Suprapubic skin (tissue), 4 donors: ENCODE measurements around the gene DNAJC6. TPM values are rescaled to one million over a fixed set of nuclear protein-coding genes. Genes with fewer than 3 reads are reported as not detected.

Experiments
- DNase-seq, 2 donors: peaks; one replicate each; pipeline ENCODE4 v3.0.0-alpha.2; 2019; ENCODE audit warnings: low spot score in 2 of 2
- H3K27ac ChIP-seq: fragments of 200-600 bp; sonication (generic); one replicate; pipeline ENCODE4 v1.5.1; 2019
- H3K27me3 ChIP-seq: fragments of 200-600 bp; sonication (generic); one replicate; pipeline ENCODE4 v1.5.1; 2019
- H3K36me3 ChIP-seq: fragments of 200-600 bp; sonication (generic); one replicate; pipeline ENCODE4 v1.5.1; 2019
- H3K4me1 ChIP-seq: fragments of 200-600 bp; sonication (generic); one replicate; pipeline ENCODE4 v1.5.1; 2019
- H3K4me3 ChIP-seq: fragments of 200-600 bp; sonication (generic); one replicate; pipeline ENCODE4 v1.5.1; 2019; ENCODE audit warnings: mild to moderate bottlenecking
- H3K9me3 ChIP-seq: fragments of 200-600 bp; sonication (generic); one replicate; pipeline ENCODE4 v1.5.1; 2019
- CTCF ChIP-seq, 2 donors: fragments of 200-600 bp in 1 of 2; fragments of 450-650 bp in 1 of 2; sonication (generic) in 1 of 2; IDR thresholded peaks; one replicate each; pipeline ENCODE4 v1.5.1; 2016 to 2019; ENCODE audit warnings: antibody characterized with exemption in 2 of 2, mild to moderate bottlenecking in 1 of 2, moderate library complexity in 1 of 2
- EP300 ChIP-seq: sonication (generic); formaldehyde crosslinking; IDR thresholded peaks from one replicate; pipeline ENCODE4 v1.6.1; 2017; ENCODE audit warnings: antibody characterized with exemption
- POLR2A ChIP-seq, 2 donors: fragments of 450-650 bp; IDR thresholded peaks; one replicate each; pipeline ENCODE4 v1.6.1; 2017; ENCODE audit warnings: antibody characterized with exemption in 2 of 2, mild to moderate bottlenecking in 2 of 2, moderate library complexity in 2 of 2
- POLR2AphosphoS5 ChIP-seq, 3 donors: sonication (generic); formaldehyde crosslinking; IDR thresholded peaks; one replicate each; pipeline ENCODE4 v1.6.1; 2017; ENCODE audit warnings: antibody characterized with exemption in 3 of 3
- WGBS: methylation state at CpG from one replicate; pipeline ENCODE4 v1.1.5; 2018; 5-methylcytosine and 5-hydroxymethylcytosine counted together
- total RNA-seq, 4 donors: library from RNA; depleted of rRNA; stranded (reverse); fragments of >200 nt; gene quantifications; one replicate each; pipeline ENCODE4 v1.1.0, GENCODE V29; 2016

DNAJC6 gene
- total RNA-seq, 4 donors from 2014 or later, result 1.7 to 3.8 (median 3.5) TPM

GRCh38 chr1:65434255-65434654, 124.9 kb downstream of the DNAJC6 start:
- H3K36me3 ChIP-seq, result peaks cover 19% of the 10 kb centered on the region
- H3K9me3 ChIP-seq, result no peaks in the 10 kb centered on the region
- H3K4me1 ChIP-seq, result peaks cover 22% of the 10 kb centered on the region
- TF ChIP-seq EP300, result no peak
- no peak for TF ChIP-seq POLR2AphosphoS5 (IDR thresholded peaks at IDR 0.05)
- no peak for TF ChIP-seq POLR2A (IDR thresholded peaks at IDR 0.05)
- peak in 1 of 2 donors; percentile 9 for TF ChIP-seq CTCF (IDR thresholded peaks at IDR 0.05)
- H3K27me3 ChIP-seq, result no peaks in the 10 kb centered on the region
- 89% methylated on average over 1 of the region's 1 CpG for WGBS
- no peak for DNase-seq
- no peak overlapping the region for H3K4me3 ChIP-seq
- no peak overlapping the region for H3K27ac ChIP-seq

DNA sequence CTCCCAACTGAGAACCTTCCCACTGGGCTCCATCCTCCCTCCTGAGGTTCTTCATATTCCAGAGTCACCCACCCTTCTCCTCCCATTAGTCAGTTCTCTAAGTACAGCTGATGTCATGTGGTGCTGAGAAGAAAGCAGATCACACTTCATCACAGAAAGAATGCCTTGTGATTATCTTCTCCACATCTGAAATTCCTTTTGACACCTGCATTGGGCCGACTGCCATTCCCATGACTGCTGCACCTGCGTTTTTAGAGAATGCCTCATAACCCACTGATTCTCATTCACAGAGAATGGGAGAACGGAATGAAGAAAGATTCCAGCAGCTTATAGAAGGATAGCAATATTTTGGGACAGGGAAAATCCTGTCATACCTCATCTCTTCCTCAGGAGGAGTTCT, 125.4 kb downstream of the DNAJC6 start:
- H3K4me1 ChIP-seq, result peaks cover 17% of the 10 kb centered on the region
- H3K27ac ChIP-seq, result no peak overlapping the region
- no peaks in the 10 kb centered on the region for H3K9me3 ChIP-seq
- DNase-seq, result no peak
- TF ChIP-seq POLR2AphosphoS5 (IDR thresholded peaks at IDR 0.05) (no peak), CTCF (IDR thresholded peaks at IDR 0.05) (no peak), EP300 (no peak), POLR2A (IDR thresholded peaks at IDR 0.05) (no peak)
- no peaks in the 10 kb centered on the region for H3K27me3 ChIP-seq
- WGBS, result 63% methylated on average over 3 of the region's 3 CpGs
- H3K36me3 ChIP-seq, result peaks cover 19% of the 10 kb centered on the region
- H3K4me3 ChIP-seq, result no peak overlapping the region

DNA sequence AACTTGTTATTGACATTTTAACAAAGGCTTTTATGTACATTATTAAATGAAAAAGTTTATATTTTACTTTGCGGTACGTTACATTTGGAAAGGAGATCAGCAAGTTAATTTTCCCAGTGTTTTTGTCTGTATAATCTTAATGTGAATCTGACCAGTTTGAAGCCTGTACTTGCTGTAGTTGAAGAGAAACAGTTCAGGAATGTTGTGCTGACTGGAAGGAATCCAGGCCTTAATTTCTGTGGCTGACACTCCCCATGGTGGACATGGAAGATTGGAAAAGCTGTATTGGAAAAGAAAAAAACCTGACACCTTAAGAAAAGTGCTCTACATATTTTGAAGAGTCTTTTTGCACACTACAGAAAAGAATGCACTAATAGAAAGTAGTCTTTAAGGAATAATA, 126.6 kb downstream of the DNAJC6 start:
- peaks cover 19% of the 10 kb centered on the region for H3K36me3 ChIP-seq
- no peak for DNase-seq
- no peaks in the 10 kb centered on the region for H3K27me3 ChIP-seq
- no peaks in the 10 kb centered on the region for H3K9me3 ChIP-seq
- 33% methylated on average over 2 of the region's 2 CpGs for WGBS
- no peak overlapping the region for H3K4me3 ChIP-seq
- no peak overlapping the region for H3K27ac ChIP-seq
- H3K4me1 ChIP-seq, result peaks cover 8% of the 10 kb centered on the region
- TF ChIP-seq CTCF (IDR thresholded peaks at IDR 0.05), result no peak
- TF ChIP-seq POLR2A (IDR thresholded peaks at IDR 0.05), result no peak
- no peak for TF ChIP-seq EP300
- no peak for TF ChIP-seq POLR2AphosphoS5 (IDR thresholded peaks at IDR 0.05)

DNA sequence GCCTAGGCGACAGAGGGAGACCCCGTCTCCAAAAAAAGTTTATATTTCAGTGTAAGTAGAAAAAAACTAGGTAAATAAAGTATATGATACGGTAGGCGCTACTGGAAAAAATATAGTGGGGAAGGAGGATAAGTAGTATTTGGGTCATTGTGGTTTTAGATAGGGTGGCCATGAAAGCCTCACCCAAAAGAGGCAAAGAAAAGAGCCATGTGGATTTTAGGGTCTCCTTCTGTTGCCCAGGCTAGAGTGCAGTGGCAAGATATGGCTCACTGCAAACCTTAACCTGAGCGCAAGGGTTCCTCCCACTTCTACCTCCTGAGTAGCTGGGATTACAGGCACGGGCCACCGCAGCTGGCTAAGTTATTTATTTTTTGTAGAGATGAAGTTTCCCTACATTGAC, 128.3 kb downstream of the DNAJC6 start:
- no peaks in the 10 kb centered on the region for H3K27me3 ChIP-seq
- H3K36me3 ChIP-seq, result peaks cover 13% of the 10 kb centered on the region
- 96% methylated on average over 7 of the region's 7 CpGs for WGBS
- H3K9me3 ChIP-seq, result no peaks in the 10 kb centered on the region
- TF ChIP-seq POLR2A (IDR thresholded peaks at IDR 0.05), result no peak
- no peak for TF ChIP-seq EP300
- no peak for TF ChIP-seq CTCF (IDR thresholded peaks at IDR 0.05)
- TF ChIP-seq POLR2AphosphoS5 (IDR thresholded peaks at IDR 0.05), result no peak
- H3K4me3 ChIP-seq, result no peak overlapping the region
- no peak for DNase-seq
- peaks cover 3% of the 10 kb centered on the region for H3K4me1 ChIP-seq
- H3K27ac ChIP-seq, result no peak overlapping the region

- Histone ChIP-seq H3K27ac (no peak overlapping the region), H3K9me3 (no peaks in the 10 kb centered on the region), H3K36me3 (no peaks in the 10 kb centered on the region), H3K27me3 (no peaks in the 10 kb centered on the region), H3K4me3 (no peak overlapping the region), H3K4me1 (peaks cover 3% of the 10 kb centered on the region)
- no peak for DNase-seq
- TF ChIP-seq POLR2A (IDR thresholded peaks at IDR 0.05) (no peak), CTCF (IDR thresholded peaks at IDR 0.05) (no peak), EP300 (no peak), POLR2AphosphoS5 (IDR thresholded peaks at IDR 0.05) (no peak)
- 87% methylated on average over 12 of the region's 12 CpGs for WGBS
Observed at GRCh38 chr1:65440322-65440900, 131.1 kb downstream of the DNAJC6 start.
